Endodermal cell (in vitro differentiated cells): ENCODE measurements around the gene APEH. TPM values are rescaled to one million over a fixed set of nuclear protein-coding genes. Genes with fewer than 3 reads are reported as not detected.
A peak's percentile ranks its signal among the peaks of the same experiment; 100 is the strongest.

Experiments
- DNase-seq: peaks from one replicate; pipeline ENCODE4 v3.0.0-alpha.2; 2017
- H3K27ac ChIP-seq: 2 replicates; pipeline ENCODE4 v1.5.1; 2013; ENCODE audit warnings: mild to moderate bottlenecking, low read depth, low read length, moderate library complexity
- H3K27me3 ChIP-seq: 2 replicates; pipeline ENCODE4 v1.6.1; 2013; ENCODE audit warnings: mild to moderate bottlenecking, low read length, moderate library complexity; ENCODE audit not compliant: insufficient read depth, control insufficient read depth, poor library complexity, severe bottlenecking
- H3K36me3 ChIP-seq: 2 replicates; pipeline ENCODE4 v1.7.0; 2013; ENCODE audit warnings: mild to moderate bottlenecking, low read length, moderate library complexity; ENCODE audit not compliant: control insufficient read depth, insufficient read depth
- H3K4me1 ChIP-seq: one replicate; pipeline ENCODE4 v1.7.0; 2013; ENCODE audit warnings: low read length; ENCODE audit not compliant: control insufficient read depth, insufficient read depth
- H3K4me3 ChIP-seq: 2 replicates; pipeline ENCODE4 v1.5.1; 2013; ENCODE audit warnings: mild to moderate bottlenecking, low read length, moderate library complexity
- H3K9ac ChIP-seq: 2 replicates; pipeline ENCODE4 v1.6.1; 2013; ENCODE audit warnings: mild to moderate bottlenecking, low read length, moderate library complexity; ENCODE audit not compliant: poor library complexity, severe bottlenecking; ENCODE audit errors: extremely low read depth
- H3K9me3 ChIP-seq: 2 replicates; pipeline ENCODE4 v1.6.1; 2013; ENCODE audit warnings: mild to moderate bottlenecking, low read length, moderate library complexity; ENCODE audit not compliant: control insufficient read depth
- H3K27ac Mint-ChIP-seq: 2 replicates; pipeline ENCODE4 v1.8.0; 2020; ENCODE audit warnings: mixed read lengths
- H3K27me3 Mint-ChIP-seq: 2 replicates; pipeline ENCODE4 v1.8.0; 2021; ENCODE audit warnings: mild to moderate bottlenecking, mixed read lengths; ENCODE audit not compliant: insufficient read depth
- H3K36me3 Mint-ChIP-seq: 2 replicates; pipeline ENCODE4 v1.8.0; 2020; ENCODE audit warnings: low read depth, mixed read lengths
- H3K4me1 Mint-ChIP-seq: 2 replicates; pipeline ENCODE4 v1.8.0; 2020; ENCODE audit warnings: mixed read lengths
- H3K4me3 Mint-ChIP-seq: 2 replicates; pipeline ENCODE4 v1.8.0; 2020; ENCODE audit warnings: mild to moderate bottlenecking, moderate library complexity, mixed read lengths
- H3K9me3 Mint-ChIP-seq: 2 replicates; pipeline ENCODE4 v1.8.0; 2020; ENCODE audit warnings: mild to moderate bottlenecking, mixed read lengths
- CTCF ChIP-seq: fragments of 200-600 bp; sonication (generic); conservative IDR thresholded peaks from 2 replicates; pipeline ENCODE4 v1.5.0; 2021; ENCODE audit warnings: antibody characterized with exemption, mild to moderate bottlenecking
- WGBS, 2 experiments: methylation state at CpG; one replicate each; pipeline versions ENCODE4 v1.1.5 to v1.1.7; 2013; ENCODE audit warnings: missing lambda C conversion rate in 2 of 2, mixed read lengths in 1 of 2; ENCODE audit not compliant: insufficient coverage in 1 of 2, insufficient read length in 1 of 2; 5-methylcytosine and 5-hydroxymethylcytosine counted together
- total RNA-seq, 2 donors: library from RNA; stranded (reverse); fragmentation: NEBNext Ultra II Directional in 1 of 2; extraction: Animal tissue kit (Norgen Biotek cat#: 25700) in 1 of 2; gene quantifications; 2 replicates in 1 of 2; 3 replicates in 1 of 2; pipeline ENCODE4 v1.2.1, GENCODE V29; 2021

APEH gene
- total RNA-seq, 2 donors from 2014 or later, result 188 to 216 TPM

- H3K9me3 Mint-ChIP-seq, result no peaks in the 10 kb centered on the region
- Histone ChIP-seq H3K27ac (no peak overlapping the region), H3K9me3 (no peaks in the 10 kb centered on the region), H3K27me3 (no peaks in the 10 kb centered on the region), H3K4me3 (no peak overlapping the region), H3K36me3 (no peaks in the 10 kb centered on the region), H3K9ac (no peak overlapping the region), H3K4me1 (no peaks in the 10 kb centered on the region)
- H3K27me3 Mint-ChIP-seq, result no peaks in the 10 kb centered on the region
- no peaks in the 10 kb centered on the region for H3K36me3 Mint-ChIP-seq
- 63 to 79% methylated on average over 7 to 8 of the region's 8 CpGs for WGBS, 2 experiments
- no peak overlapping the region for H3K27ac Mint-ChIP-seq
- DNase-seq, result peak; percentile 61
- H3K4me1 Mint-ChIP-seq, result peaks cover 12% of the 10 kb centered on the region
- TF ChIP-seq CTCF, result no peak
- no peak overlapping the region for H3K4me3 Mint-ChIP-seq
Measured at GRCh38 chr3:49666592-49666991, 7.6 kb upstream of the APEH start.

GRCh38 chr3:49667701-49668413, 6.3 kb upstream of the APEH start:
- no peaks in the 10 kb centered on the region for H3K4me1 ChIP-seq
- Mint-ChIP-seq H3K9me3 (no peaks in the 10 kb centered on the region), H3K36me3 (no peaks in the 10 kb centered on the region), H3K4me3 (no peak overlapping the region), H3K27me3 (no peaks in the 10 kb centered on the region), H3K4me1 (peaks cover 16% of the 10 kb centered on the region), H3K27ac (no peak overlapping the region)
- no peaks in the 10 kb centered on the region for H3K27me3 ChIP-seq
- no peak for DNase-seq
- H3K36me3 ChIP-seq, result no peaks in the 10 kb centered on the region
- 93 to 96% methylated on average over 22 to 25 of the region's 25 CpGs for WGBS, 2 experiments
- H3K9me3 ChIP-seq, result no peaks in the 10 kb centered on the region
- no peak overlapping the region for H3K27ac ChIP-seq
- no peak for TF ChIP-seq CTCF
- H3K4me3 ChIP-seq, result no peak overlapping the region
- no peak overlapping the region for H3K9ac ChIP-seq

GRCh38 chr3:49668414-49668797, 5.7 kb upstream of the APEH start:
- Mint-ChIP-seq H3K27ac (no peak overlapping the region), H3K9me3 (no peaks in the 10 kb centered on the region), H3K27me3 (no peaks in the 10 kb centered on the region), H3K4me3 (no peak overlapping the region), H3K36me3 (no peaks in the 10 kb centered on the region), H3K4me1 (peaks cover 16% of the 10 kb centered on the region)
- peak; percentile 47 for TF ChIP-seq CTCF
- Histone ChIP-seq H3K36me3 (no peaks in the 10 kb centered on the region), H3K27ac (no peak overlapping the region), H3K4me3 (no peak overlapping the region), H3K9ac (no peak overlapping the region), H3K9me3 (no peaks in the 10 kb centered on the region), H3K4me1 (no peaks in the 10 kb centered on the region), H3K27me3 (no peaks in the 10 kb centered on the region)
- 79 to 87% methylated on average over 3 to 5 of the region's 5 CpGs for WGBS, 2 experiments
- peak; percentile 57 for DNase-seq
